HepG2 (cell line): Measurements from ENCODE around the gene KRT16. TPM values are rescaled to one million over a fixed set of nuclear protein-coding genes. Genes with fewer than 3 reads are reported as not detected.

ENCODE experiments used
- KAT2B ChIP-seq: fragments of 150-350 bp; IDR thresholded peaks from 2 replicates; pipeline ENCODE4 v1.6.1; 2014; ENCODE audit warnings: low read depth, low read length, borderline replicate concordance
- KDM4B ChIP-seq: sonication (generic); formaldehyde crosslinking; IDR thresholded peaks from 2 replicates; pipeline ENCODE4 v1.4.0; 2020; ENCODE audit warnings: missing genetic modification reagents
- MED8 ChIP-seq: sonication (generic); formaldehyde crosslinking; IDR thresholded peaks from 2 replicates; pipeline ENCODE4 v1.8.1; 2023; ENCODE audit warnings: mild to moderate bottlenecking, missing genetic modification reagents; ENCODE audit not compliant: insufficient replicate concordance
- MIXL1 ChIP-seq: IDR thresholded peaks from 2 replicates; pipeline ENCODE4 v1.6.1; 2016
- MXD3 ChIP-seq: IDR thresholded peaks from 2 replicates; pipeline ENCODE4 v1.6.1; 2016; ENCODE audit warnings: mild to moderate bottlenecking, missing biosample characterization, missing genetic modification reagents
- NPAS2 ChIP-seq: sonication (generic); formaldehyde crosslinking; IDR thresholded peaks from 2 replicates; pipeline ENCODE4 v1.8.0; 2022; ENCODE audit warnings: mild to moderate bottlenecking, missing genetic modification reagents, borderline replicate concordance
- NR2C2 ChIP-seq: sonication (generic); formaldehyde crosslinking; IDR thresholded peaks from 2 replicates; pipeline ENCODE4 v1.4.0; 2020; ENCODE audit warnings: missing genetic modification reagents, mild to moderate bottlenecking, moderate library complexity, borderline replicate concordance
- SMYD3 ChIP-seq: sonication (generic); formaldehyde crosslinking; IDR thresholded peaks from 2 replicates; pipeline ENCODE4 v1.8.1; 2023; ENCODE audit warnings: mild to moderate bottlenecking, missing genetic modification reagents
- SNAPC4 ChIP-seq: sonication (generic); formaldehyde crosslinking; IDR thresholded peaks from 2 replicates; pipeline ENCODE4 v1.4.0; 2020; ENCODE audit warnings: mild to moderate bottlenecking, missing genetic modification reagents
- USF2 ChIP-seq, 2 experiments: sonication (generic) in 1 of 2; formaldehyde crosslinking in 1 of 2; IDR thresholded peaks; 2 replicates each; pipeline versions ENCODE4 v1.5.1 to v1.6.1; 2011 to 2020; ENCODE audit warnings: borderline replicate concordance in 1 of 2, low read depth in 1 of 2, low read length in 1 of 2, mild to moderate bottlenecking in 1 of 2, missing genetic modification reagents in 1 of 2, moderate library complexity in 1 of 2
- ZIK1 ChIP-seq: sonication (generic); formaldehyde crosslinking; IDR thresholded peaks from 2 replicates; pipeline ENCODE4 v1.5.0; 2020; ENCODE audit warnings: mild to moderate bottlenecking, low read depth, missing genetic modification reagents, borderline replicate concordance
- ZNF383 ChIP-seq: sonication (generic); formaldehyde crosslinking; IDR thresholded peaks from 2 replicates; pipeline ENCODE4 v1.4.0; 2020; ENCODE audit warnings: missing genetic modification reagents, mild to moderate bottlenecking, borderline replicate concordance
- ZNF670 ChIP-seq: sonication (generic); formaldehyde crosslinking; IDR thresholded peaks from 2 replicates; pipeline ENCODE4 v1.8.0; 2022; ENCODE audit warnings: mild to moderate bottlenecking, missing genetic modification reagents, borderline replicate concordance
- ZNF792 ChIP-seq: IDR thresholded peaks from 2 replicates; pipeline ENCODE4 v1.6.1; 2016
- polyA plus RNA-seq, 8 experiments: library from polyadenylated mRNA; depleted of rRNA in 3 of 8; stranded (reverse) in 7 of 8; unstranded in 1 of 8; fragments of >200 nt; fragmentation: Illumina TruSeq in 4 of 8; extraction: Trizol in 4 of 8; gene quantifications; 2 replicates each; pipeline versions ENCODE4 v1.2.1 to v1.2.3, GENCODE V29; 2011 to 2016; ENCODE audit warnings: low read depth in 4 of 8, missing spikeins in 1 of 8, mixed read lengths in 1 of 8; ENCODE audit not compliant: insufficient read depth in 1 of 8
- total RNA-seq, 5 experiments: library from RNA; depleted of rRNA; stranded (reverse); fragments of >200 nt; fragmentation: Illumina TruSeq; extraction: Trizol; gene quantifications; 2 replicates each; pipeline ENCODE4 v1.2.3, GENCODE V29; 2016; ENCODE audit warnings: low read depth in 1 of 5
- TF ChIP-seq, protein P1 (sequence below): conservative IDR thresholded peaks from 2 replicates; pipeline ENCODE4 v1.6.1; 2018; ENCODE audit warnings: missing genetic modification reagents
- TF ChIP-seq, protein P2 (sequence below): IDR thresholded peaks from 2 replicates; pipeline ENCODE4 v1.4.0; 2020; ENCODE audit warnings: mild to moderate bottlenecking, missing genetic modification reagents

Gene KRT16
- total and polyA plus RNA-seq, 2 of the 13 experiments (the other 11 are each of a cell fraction or from before 2014, with no cell fraction given): not detected

DNA sequence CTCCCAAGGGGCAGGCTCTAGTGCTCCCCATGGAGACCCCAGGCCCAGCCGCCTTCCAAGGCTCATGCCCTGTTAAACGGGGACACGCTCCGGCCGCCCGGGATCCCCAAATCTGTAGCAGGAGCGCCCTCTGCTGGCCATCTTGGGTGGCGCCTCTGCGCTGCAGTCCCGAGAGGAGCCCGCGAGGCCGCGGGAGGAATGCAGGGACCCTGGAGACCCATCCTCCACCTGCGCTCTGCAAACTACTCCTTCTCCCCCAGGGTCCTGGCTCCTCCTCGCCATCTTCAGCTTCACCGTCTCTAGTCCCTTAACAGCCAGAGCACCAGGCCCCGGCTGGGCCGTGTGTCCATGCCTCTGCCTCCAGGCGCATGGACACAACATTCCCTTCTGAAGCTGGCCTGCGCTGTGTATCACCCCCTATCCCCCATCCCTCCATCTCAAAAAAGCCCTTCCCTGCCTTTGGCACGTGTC, 35.4 kb upstream of the KRT16 start (continued):
- TF ChIP-seq NPAS2 (no peak), KDM4B (CRISPR knock-in tag) (peak; percentile 71; the same call in 1 of the 2 replicates), NR2C2 (CRISPR knock-in tag) (no peak), MIXL1 (peak; percentile 38; the same call in 1 of the 2 replicates), SNAPC4 (CRISPR knock-in tag) (no peak), ZNF792 (no peak), ZNF670 (CRISPR knock-in tag) (no peak), USF2 (IDR thresholded peaks at IDR 0.05; ENCODE audit: low read depth, low read length) (no peak), USF2 (CRISPR knock-in tag; IDR thresholded peaks at IDR 0.05; ENCODE audit: borderline replicate concordance) (no peak), ZNF383 (no peak), MED8 (CRISPR knock-in tag) (no peak), ZIK1 (no peak), MXD3 (CRISPR knock-in tag) (peak; percentile 73), KAT2B (no peak), SMYD3 (CRISPR knock-in tag) (no peak)
- TF ChIP-seq, protein P1, sequence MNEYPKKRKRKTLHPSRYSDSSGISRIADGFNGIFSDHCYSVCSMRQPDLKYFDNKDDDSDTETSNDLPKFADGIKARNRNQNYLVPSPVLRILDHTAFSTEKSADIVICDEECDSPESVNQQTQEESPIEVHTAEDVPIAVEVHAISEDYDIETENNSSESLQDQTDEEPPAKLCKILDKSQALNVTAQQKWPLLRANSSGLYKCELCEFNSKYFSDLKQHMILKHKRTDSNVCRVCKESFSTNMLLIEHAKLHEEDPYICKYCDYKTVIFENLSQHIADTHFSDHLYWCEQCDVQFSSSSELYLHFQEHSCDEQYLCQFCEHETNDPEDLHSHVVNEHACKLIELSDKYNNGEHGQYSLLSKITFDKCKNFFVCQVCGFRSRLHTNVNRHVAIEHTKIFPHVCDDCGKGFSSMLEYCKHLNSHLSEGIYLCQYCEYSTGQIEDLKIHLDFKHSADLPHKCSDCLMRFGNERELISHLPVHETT: 0 out of 2 replicates have a peak, but pooled peaks have one; percentile 13
- TF ChIP-seq, protein P2, sequence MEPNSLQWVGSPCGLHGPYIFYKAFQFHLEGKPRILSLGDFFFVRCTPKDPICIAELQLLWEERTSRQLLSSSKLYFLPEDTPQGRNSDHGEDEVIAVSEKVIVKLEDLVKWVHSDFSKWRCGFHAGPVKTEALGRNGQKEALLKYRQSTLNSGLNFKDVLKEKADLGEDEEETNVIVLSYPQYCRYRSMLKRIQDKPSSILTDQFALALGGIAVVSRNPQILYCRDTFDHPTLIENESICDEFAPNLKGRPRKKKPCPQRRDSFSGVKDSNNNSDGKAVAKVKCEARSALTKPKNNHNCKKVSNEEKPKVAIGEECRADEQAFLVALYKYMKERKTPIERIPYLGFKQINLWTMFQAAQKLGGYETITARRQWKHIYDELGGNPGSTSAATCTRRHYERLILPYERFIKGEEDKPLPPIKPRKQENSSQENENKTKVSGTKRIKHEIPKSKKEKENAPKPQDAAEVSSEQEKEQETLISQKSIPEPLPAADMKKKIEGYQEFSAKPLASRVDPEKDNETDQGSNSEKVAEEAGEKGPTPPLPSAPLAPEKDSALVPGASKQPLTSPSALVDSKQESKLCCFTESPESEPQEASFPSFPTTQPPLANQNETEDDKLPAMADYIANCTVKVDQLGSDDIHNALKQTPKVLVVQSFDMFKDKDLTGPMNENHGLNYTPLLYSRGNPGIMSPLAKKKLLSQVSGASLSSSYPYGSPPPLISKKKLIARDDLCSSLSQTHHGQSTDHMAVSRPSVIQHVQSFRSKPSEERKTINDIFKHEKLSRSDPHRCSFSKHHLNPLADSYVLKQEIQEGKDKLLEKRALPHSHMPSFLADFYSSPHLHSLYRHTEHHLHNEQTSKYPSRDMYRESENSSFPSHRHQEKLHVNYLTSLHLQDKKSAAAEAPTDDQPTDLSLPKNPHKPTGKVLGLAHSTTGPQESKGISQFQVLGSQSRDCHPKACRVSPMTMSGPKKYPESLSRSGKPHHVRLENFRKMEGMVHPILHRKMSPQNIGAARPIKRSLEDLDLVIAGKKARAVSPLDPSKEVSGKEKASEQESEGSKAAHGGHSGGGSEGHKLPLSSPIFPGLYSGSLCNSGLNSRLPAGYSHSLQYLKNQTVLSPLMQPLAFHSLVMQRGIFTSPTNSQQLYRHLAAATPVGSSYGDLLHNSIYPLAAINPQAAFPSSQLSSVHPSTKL (CRISPR knock-in tag): peak; percentile 46; the same call in 1 of the 2 replicates
